H9 (cell line): ENCODE results near the gene B9D1. TPM values are rescaled to one million over a fixed set of nuclear protein-coding genes. Genes with fewer than 3 reads are reported as not detected.

Experiments
- DNase-seq: peaks from one replicate; pipeline ENCODE4 v3.0.0-alpha.2; 2017
- H2AFZ ChIP-seq: one replicate; pipeline ENCODE4 v1.6.1; 2013; ENCODE audit warnings: mild to moderate bottlenecking, low read length, control low read depth, moderate library complexity
- H2AK5ac ChIP-seq: 2 replicates; pipeline ENCODE4 v1.6.1; 2013; ENCODE audit warnings: low read length, control low read depth, mixed read lengths; ENCODE audit not compliant: insufficient read length
- H2BK120ac ChIP-seq: one replicate; pipeline ENCODE4 v1.6.1; 2013; ENCODE audit warnings: low read depth, mild to moderate bottlenecking, low read length, control low read depth, inconsistent platforms; ENCODE audit not compliant: poor library complexity, severe bottlenecking
- H2BK12ac ChIP-seq: 2 replicates; pipeline ENCODE4 v1.6.1; 2013; ENCODE audit warnings: low read length, control low read depth, mixed read lengths, low read depth; ENCODE audit not compliant: insufficient read length
- H2BK15ac ChIP-seq: 2 replicates; pipeline ENCODE4 v1.6.1; 2013; ENCODE audit warnings: low read depth, low read length, control low read depth
- H2BK20ac ChIP-seq: one replicate; pipeline ENCODE4 v1.6.1; 2013; ENCODE audit warnings: low read depth, mild to moderate bottlenecking, low read length, control low read depth, inconsistent platforms; ENCODE audit not compliant: poor library complexity, severe bottlenecking
- H2BK5ac ChIP-seq: 2 replicates; pipeline ENCODE4 v1.6.1; 2013; ENCODE audit warnings: low read length, control low read depth, mixed read lengths; ENCODE audit not compliant: insufficient read length
- H3K14ac ChIP-seq: 2 replicates; pipeline ENCODE4 v1.6.1; 2013; ENCODE audit warnings: low read length, control low read depth; ENCODE audit not compliant: insufficient read depth
- H3K18ac ChIP-seq: 2 replicates; pipeline ENCODE4 v1.6.1; 2013; ENCODE audit warnings: low read depth, mild to moderate bottlenecking, mixed read lengths, low read length, control low read depth; ENCODE audit not compliant: insufficient read length
- H3K23ac ChIP-seq: 2 replicates; pipeline ENCODE4 v1.6.1; 2013; ENCODE audit warnings: low read length, control low read depth, mixed read lengths, low read depth; ENCODE audit not compliant: insufficient read length
- H3K23me2 ChIP-seq: 2 replicates; pipeline ENCODE4 v1.6.1; 2013; ENCODE audit warnings: low read depth, mild to moderate bottlenecking, mixed read lengths, low read length, control low read depth; ENCODE audit not compliant: insufficient read length, poor library complexity, severe bottlenecking
- H3K27ac ChIP-seq: 2 replicates; pipeline ENCODE4 v1.5.1; 2013; ENCODE audit warnings: low read length, control low read depth, mixed read lengths, low read depth; ENCODE audit not compliant: insufficient read length
- H3K27me3 ChIP-seq: 2 replicates; pipeline ENCODE4 v1.6.1; 2013; ENCODE audit warnings: low read length, control low read depth, inconsistent platforms; ENCODE audit not compliant: insufficient read depth
- H3K4ac ChIP-seq: 2 replicates; pipeline ENCODE4 v1.6.1; 2013; ENCODE audit warnings: low read depth, mild to moderate bottlenecking, control low read depth, inconsistent platforms, low read length, moderate library complexity
- H3K4me1 ChIP-seq: 2 replicates; pipeline ENCODE4 v1.6.1; 2013; ENCODE audit warnings: low read length, control low read depth, inconsistent platforms; ENCODE audit not compliant: insufficient read depth
- H3K4me2 ChIP-seq: 2 replicates; pipeline ENCODE4 v1.6.1; 2013; ENCODE audit warnings: low read length, control low read depth, mixed read lengths; ENCODE audit not compliant: insufficient read length, insufficient read depth
- H3K56ac ChIP-seq: 2 replicates; pipeline ENCODE4 v1.6.1; 2013; ENCODE audit warnings: low read depth, mild to moderate bottlenecking, mixed read lengths, low read length, control low read depth; ENCODE audit not compliant: insufficient read length
- H3K79me1 ChIP-seq: 2 replicates; pipeline ENCODE4 v1.6.1; 2013; ENCODE audit warnings: low read depth, mild to moderate bottlenecking, moderate library complexity, low read length, control low read depth, inconsistent platforms; ENCODE audit not compliant: insufficient read depth, poor library complexity, severe bottlenecking
- H3K79me2 ChIP-seq: 2 replicates; pipeline ENCODE4 v1.6.1; 2013; ENCODE audit warnings: low read length, control low read depth, inconsistent platforms; ENCODE audit not compliant: insufficient read depth
- H3K9ac ChIP-seq: 2 replicates; pipeline ENCODE4 v1.6.1; 2013; ENCODE audit warnings: low read length, control low read depth, mixed read lengths; ENCODE audit not compliant: insufficient read length; ENCODE audit errors: extremely low read depth
- H3K9me3 ChIP-seq: one replicate; pipeline ENCODE4 v1.6.1; 2013; ENCODE audit warnings: low read depth, low read length, inconsistent platforms; ENCODE audit not compliant: control insufficient read depth
- H3T11ph ChIP-seq: one replicate; pipeline ENCODE4 v1.6.1; 2013; ENCODE audit warnings: mild to moderate bottlenecking, low read length, control low read depth, inconsistent platforms
- H4K20me1 ChIP-seq: one replicate; pipeline ENCODE4 v1.6.1; 2013; ENCODE audit not compliant: control insufficient read depth, insufficient read length, insufficient read depth
- H4K5ac ChIP-seq: 2 replicates; pipeline ENCODE4 v1.6.1; 2013; ENCODE audit warnings: low read depth, mild to moderate bottlenecking, mixed read lengths, low read length, control low read depth; ENCODE audit not compliant: insufficient read length
- H4K8ac ChIP-seq: replicated peaks from 2 replicates; pipeline ENCODE4 v1.6.1; 2013; ENCODE audit warnings: low read length, control low read depth, mixed read lengths, low read depth; ENCODE audit not compliant: insufficient read length
- H4K91ac ChIP-seq: 2 replicates; pipeline ENCODE4 v1.6.1; 2013; ENCODE audit warnings: low read depth, mild to moderate bottlenecking, moderate library complexity, mixed read lengths, low read length, control low read depth; ENCODE audit not compliant: insufficient read length
- H3K27ac Mint-ChIP-seq, 3 experiments: 2 replicates in 2 of 3; 3 replicates in 1 of 3; pipeline ENCODE4 v1.8.0; 2020 to 2021; ENCODE audit warnings: mixed read lengths in 3 of 3, mild to moderate bottlenecking in 1 of 3, moderate library complexity in 1 of 3
- H3K27me3 Mint-ChIP-seq: 2 replicates; pipeline ENCODE4 v1.8.0; 2021; ENCODE audit warnings: low read depth, mild to moderate bottlenecking, moderate library complexity, mixed read lengths
- H3K36me3 Mint-ChIP-seq, 3 experiments: 2 replicates in 2 of 3; 3 replicates in 1 of 3; pipeline ENCODE4 v1.8.0; 2020 to 2021; ENCODE audit warnings: low read depth in 3 of 3, mixed read lengths in 3 of 3; ENCODE audit not compliant: insufficient read depth in 1 of 3
- H3K4me1 Mint-ChIP-seq, 2 experiments: 2 replicates each; pipeline ENCODE4 v1.8.0; 2020; ENCODE audit warnings: mixed read lengths in 2 of 2
- H3K4me3 Mint-ChIP-seq, 2 experiments: 2 replicates in 1 of 2; 3 replicates in 1 of 2; pipeline ENCODE4 v1.8.0; 2020 to 2021; ENCODE audit warnings: mild to moderate bottlenecking in 2 of 2, mixed read lengths in 2 of 2, moderate library complexity in 1 of 2
- H3K9me3 Mint-ChIP-seq, 2 experiments: 2 replicates in 1 of 2; 3 replicates in 1 of 2; pipeline ENCODE4 v1.8.0; 2020; ENCODE audit warnings: mild to moderate bottlenecking in 2 of 2, mixed read lengths in 2 of 2, moderate library complexity in 1 of 2
- WGBS: extraction: QIAGEN DNeasy Blood & Tissue Kit; methylation state at CpG from one replicate; pipeline ENCODE4 v1.1.7; 2013; ENCODE audit warnings: missing lambda C conversion rate, low lambda C conversion rate, mixed read lengths; ENCODE audit not compliant: insufficient read length; ENCODE audit errors: extremely low coverage; 5-methylcytosine and 5-hydroxymethylcytosine counted together
- total RNA-seq: library from RNA; stranded (reverse); gene quantifications from 2 replicates; pipeline ENCODE4 v1.2.1, GENCODE V29; 2021
- TF ChIP-seq, protein P1 (sequence below): fragments of 200-600 bp; sonication (generic); conservative IDR thresholded peaks from 3 replicates; pipeline ENCODE4 v1.8.0; 2021; ENCODE audit warnings: antibody characterized with exemption, mild to moderate bottlenecking

B9D1 gene
- total RNA-seq, 1 experiment from 2014 or later: 30.4 TPM

GRCh38 chr17:19407601-19408345 lies 45.2 kb upstream of the B9D1 start:
- Histone ChIP-seq H3K18ac (no peak overlapping the region), H2BK5ac (no peak overlapping the region), H3K27ac (no peak overlapping the region), H3K4me1 (no peaks in the 10 kb centered on the region), H3K79me2 (no peaks in the 10 kb centered on the region), H3T11ph (no peak overlapping the region), H3K9me3 (no peaks in the 10 kb centered on the region), H3K23ac (no peak overlapping the region), H3K4ac (no peak overlapping the region), H4K91ac (no peak overlapping the region), H2BK20ac (no peak overlapping the region), H4K8ac (no peak overlapping the region), H3K4me2 (no peak overlapping the region), H3K27me3 (no peaks in the 10 kb centered on the region), H3K9ac (no peak overlapping the region), H4K5ac (no peak overlapping the region), H2BK12ac (no peak overlapping the region), H2AK5ac (no peak overlapping the region), H2BK120ac (no peak overlapping the region), H2BK15ac (no peak overlapping the region), H4K20me1 (no peaks in the 10 kb centered on the region), H3K56ac (no peak overlapping the region), H3K79me1 (no peaks in the 10 kb centered on the region), H3K23me2 (no peaks in the 10 kb centered on the region), H2AFZ (no peak overlapping the region), H3K14ac (no peak overlapping the region)
- Mint-ChIP-seq H3K27me3 (peaks cover 5% of the 10 kb centered on the region), H3K36me3 (no peaks in the 10 kb centered on the region; a peak in 1 of 7 replicates), H3K4me3 (no peak overlapping the region), H3K4me1 (peaks cover 15 to 21% of the 10 kb centered on the region in 2 experiments), H3K9me3 (no peaks in the 10 kb centered on the region), H3K27ac (no peak overlapping the region)
- WGBS: no CpG with 5 or more reads among the region's 10 CpGs
- TF ChIP-seq, protein P1, sequence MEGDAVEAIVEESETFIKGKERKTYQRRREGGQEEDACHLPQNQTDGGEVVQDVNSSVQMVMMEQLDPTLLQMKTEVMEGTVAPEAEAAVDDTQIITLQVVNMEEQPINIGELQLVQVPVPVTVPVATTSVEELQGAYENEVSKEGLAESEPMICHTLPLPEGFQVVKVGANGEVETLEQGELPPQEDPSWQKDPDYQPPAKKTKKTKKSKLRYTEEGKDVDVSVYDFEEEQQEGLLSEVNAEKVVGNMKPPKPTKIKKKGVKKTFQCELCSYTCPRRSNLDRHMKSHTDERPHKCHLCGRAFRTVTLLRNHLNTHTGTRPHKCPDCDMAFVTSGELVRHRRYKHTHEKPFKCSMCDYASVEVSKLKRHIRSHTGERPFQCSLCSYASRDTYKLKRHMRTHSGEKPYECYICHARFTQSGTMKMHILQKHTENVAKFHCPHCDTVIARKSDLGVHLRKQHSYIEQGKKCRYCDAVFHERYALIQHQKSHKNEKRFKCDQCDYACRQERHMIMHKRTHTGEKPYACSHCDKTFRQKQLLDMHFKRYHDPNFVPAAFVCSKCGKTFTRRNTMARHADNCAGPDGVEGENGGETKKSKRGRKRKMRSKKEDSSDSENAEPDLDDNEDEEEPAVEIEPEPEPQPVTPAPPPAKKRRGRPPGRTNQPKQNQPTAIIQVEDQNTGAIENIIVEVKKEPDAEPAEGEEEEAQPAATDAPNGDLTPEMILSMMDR: no peak
- no peak for DNase-seq
